Type B pancreatic cell (in vitro differentiated cells): ENCODE results near the gene PHF24. TPM values are rescaled to one million over a fixed set of nuclear protein-coding genes. Genes with fewer than 3 reads are reported as not detected.

Experiments used
- DNase-seq: peaks from one replicate; pipeline ENCODE4 v3.0.0; 2021; ENCODE audit warnings: mixed read lengths; ENCODE audit not compliant: unreplicated experiment; ENCODE audit errors: extremely low spot score
- H3K27ac Mint-ChIP-seq: 2 replicates; pipeline ENCODE4 v1.8.0; 2021; ENCODE audit warnings: mild to moderate bottlenecking, mixed read lengths
- H3K27me3 Mint-ChIP-seq: 2 replicates; pipeline ENCODE4 v1.8.0; 2021; ENCODE audit warnings: mixed read lengths
- H3K36me3 Mint-ChIP-seq: 2 replicates; pipeline ENCODE4 v1.8.0; 2021; ENCODE audit warnings: mixed read lengths
- H3K4me1 Mint-ChIP-seq: one replicate; pipeline ENCODE4 v1.8.0; 2021; ENCODE audit warnings: mixed read lengths; ENCODE audit not compliant: unreplicated experiment
- H3K4me3 Mint-ChIP-seq: 2 replicates; pipeline ENCODE4 v1.8.0; 2021; ENCODE audit warnings: mild to moderate bottlenecking, mixed read lengths
- H3K9me3 Mint-ChIP-seq: 2 replicates; pipeline ENCODE4 v1.8.0; 2021; ENCODE audit warnings: mixed read lengths
- CTCF ChIP-seq: fragments of 200-600 bp; sonication (generic); conservative IDR thresholded peaks from 2 replicates; pipeline ENCODE4 v1.5.0; 2021; ENCODE audit warnings: antibody characterized with exemption, mild to moderate bottlenecking
- total RNA-seq: library from RNA; stranded (reverse); gene quantifications from 2 replicates; pipeline ENCODE4 v1.2.1, GENCODE V29; 2021; ENCODE audit warnings: low replicate concordance

The PHF24 gene
- total RNA-seq, 1 donor from 2014 or later, result 0.19 TPM

- Mint-ChIP-seq H3K4me1 (peaks cover 30% of the 10 kb centered on the region), H3K27me3 (peaks cover 2% of the 10 kb centered on the region), H3K36me3 (peaks cover 8% of the 10 kb centered on the region), H3K9me3 (no peaks in the 10 kb centered on the region), H3K4me3 (peak overlapping the region; percentile 57), H3K27ac (peak overlapping the region; percentile 61)
- TF ChIP-seq CTCF, result peak; percentile 76
- DNase-seq, result no peak
These were observed 36.3 kb downstream of the PHF24 start for GRCh38 chr9:34994260-34994899.

DNA sequence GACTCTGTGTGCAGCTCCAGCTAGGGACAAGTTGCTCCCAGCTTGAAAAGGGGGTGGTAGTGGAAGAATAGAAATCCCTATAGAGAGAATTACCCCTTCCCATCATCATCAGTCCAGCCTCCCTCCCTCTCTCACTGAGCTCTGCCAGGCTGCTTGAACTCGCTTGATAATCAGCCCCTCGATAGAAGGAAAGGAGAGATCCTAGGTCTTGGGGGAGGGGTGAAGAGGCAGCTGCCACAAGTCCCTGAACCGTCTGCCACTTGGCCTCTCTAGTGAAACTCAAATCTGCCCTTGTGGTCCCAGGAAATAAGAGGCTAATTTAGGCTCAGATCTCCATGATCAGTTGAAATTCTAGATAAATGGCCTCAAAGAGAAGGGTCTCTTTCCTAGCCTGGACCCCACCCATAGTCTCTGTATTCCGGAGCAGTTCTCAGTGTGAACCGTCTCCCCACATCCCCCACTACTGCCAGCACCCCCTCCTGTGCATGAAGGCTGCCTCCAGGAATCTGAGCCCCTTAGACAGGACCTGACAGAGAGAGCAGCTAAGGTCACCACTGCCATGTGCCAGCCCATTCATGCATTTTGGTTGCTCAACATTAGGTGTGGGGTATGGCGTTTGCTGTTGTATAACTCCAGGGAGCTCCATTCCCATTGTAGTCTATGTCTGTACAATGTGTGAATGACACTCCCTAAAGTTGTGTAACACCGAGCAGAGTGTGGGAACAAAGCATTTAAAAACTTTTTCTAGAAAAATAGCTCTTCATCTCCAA is 37.0 kb downstream of the PHF24 start:
- no peak for TF ChIP-seq CTCF
- Mint-ChIP-seq H3K27me3 (no peaks in the 10 kb centered on the region), H3K36me3 (peaks cover 8% of the 10 kb centered on the region), H3K4me3 (no peak overlapping the region), H3K9me3 (no peaks in the 10 kb centered on the region), H3K4me1 (peaks cover 29% of the 10 kb centered on the region), H3K27ac (no peak overlapping the region)
- no peak for DNase-seq

DNA sequence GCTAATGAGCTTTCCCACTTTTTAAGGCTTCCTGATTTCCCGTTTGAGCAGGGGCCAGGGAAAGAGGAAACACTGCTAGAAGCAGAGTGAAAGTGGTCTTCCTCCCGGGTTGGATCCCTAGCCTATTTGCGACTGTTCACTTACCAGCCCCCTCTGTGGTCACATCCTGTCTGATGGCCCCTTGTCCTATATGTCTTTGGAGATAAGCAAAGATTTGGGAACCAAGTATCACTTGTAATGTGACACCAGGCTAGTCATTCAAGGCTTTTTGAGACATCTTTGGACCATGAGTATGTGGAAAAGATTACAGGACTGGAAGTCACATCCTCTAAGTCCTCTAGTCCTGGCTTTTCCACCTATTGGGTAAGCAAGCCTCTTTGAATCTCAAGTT is 37.6 kb downstream of the PHF24 start:
- H3K4me3 Mint-ChIP-seq, result no peak overlapping the region
- TF ChIP-seq CTCF, result no peak
- H3K27me3 Mint-ChIP-seq, result no peaks in the 10 kb centered on the region
- H3K36me3 Mint-ChIP-seq, result peaks cover 8% of the 10 kb centered on the region
- H3K27ac Mint-ChIP-seq, result no peak overlapping the region
- no peak for DNase-seq
- H3K9me3 Mint-ChIP-seq, result no peaks in the 10 kb centered on the region
- peaks cover 28% of the 10 kb centered on the region for H3K4me1 Mint-ChIP-seq

DNA sequence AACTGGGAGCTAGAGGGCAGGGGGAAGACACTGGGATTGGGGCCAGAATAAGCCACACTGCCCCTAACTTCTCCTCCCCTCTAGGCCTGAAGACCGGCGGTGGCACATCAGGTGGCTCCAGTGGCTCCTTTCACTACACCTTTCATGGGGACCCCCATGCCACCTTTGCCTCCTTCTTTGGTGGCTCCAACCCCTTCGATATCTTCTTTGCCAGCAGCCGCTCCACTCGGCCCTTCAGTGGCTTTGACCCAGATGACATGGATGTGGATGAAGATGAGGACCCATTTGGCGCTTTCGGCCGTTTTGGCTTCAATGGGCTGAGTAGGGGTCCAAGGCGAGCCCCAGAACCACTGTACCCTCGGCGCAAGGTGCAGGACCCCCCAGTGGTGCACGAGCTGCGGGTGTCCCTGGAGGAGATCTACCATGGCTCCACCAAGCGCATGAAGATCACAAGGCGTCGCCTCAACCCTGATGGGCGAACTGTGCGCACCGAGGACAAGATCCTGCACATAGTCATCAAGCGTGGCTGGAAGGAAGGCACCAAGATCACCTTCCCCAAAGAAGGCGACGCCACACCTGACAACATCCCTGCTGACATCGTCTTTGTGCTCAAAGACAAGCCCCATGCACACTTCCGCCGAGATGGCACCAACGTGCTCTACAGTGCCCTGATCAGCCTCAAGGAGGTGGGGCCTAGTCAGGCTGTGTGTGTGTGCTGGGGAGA is 38.3 kb downstream of the PHF24 start:
- H3K36me3 Mint-ChIP-seq, result peaks cover 8% of the 10 kb centered on the region
- DNase-seq, result no peak
- peaks cover 22% of the 10 kb centered on the region for H3K4me1 Mint-ChIP-seq
- no peak for TF ChIP-seq CTCF
- H3K27me3 Mint-ChIP-seq, result no peaks in the 10 kb centered on the region
- H3K9me3 Mint-ChIP-seq, result no peaks in the 10 kb centered on the region
- H3K4me3 Mint-ChIP-seq, result peak overlapping the region; percentile 26
- peak overlapping the region; percentile 60 for H3K27ac Mint-ChIP-seq

GRCh38 chr9:34996905-34997279 is 38.8 kb downstream of the PHF24 start:
- H3K27ac Mint-ChIP-seq, result peak overlapping the region; percentile 60
- no peak for TF ChIP-seq CTCF
- peaks cover 8% of the 10 kb centered on the region for H3K36me3 Mint-ChIP-seq
- H3K4me3 Mint-ChIP-seq, result peak overlapping the region; percentile 26
- H3K27me3 Mint-ChIP-seq, result no peaks in the 10 kb centered on the region
- no peaks in the 10 kb centered on the region for H3K9me3 Mint-ChIP-seq
- H3K4me1 Mint-ChIP-seq, result peaks cover 22% of the 10 kb centered on the region
- DNase-seq, result no peak
